HL-60 (cell line): ENCODE results near the gene MYPN.

Experiments used
- DNase-seq, 2 experiments: peaks; one replicate each; pipeline ENCODE4 v3.0.0-alpha.2; 2010 to 2020; ENCODE audit warnings: low read depth in 1 of 2, low spot score in 1 of 2
- H3K27ac ChIP-seq: fragments of 250-450 bp; sonication (Bioruptor Pico); replicated peaks from 2 replicates; pipeline ENCODE4 v1.5.1; 2020; ENCODE audit warnings: mild to moderate bottlenecking, moderate library complexity
- H3K27me3 ChIP-seq: fragments of 250-450 bp; sonication (Bioruptor Pico); 2 replicates; pipeline ENCODE4 v1.5.1; 2021; ENCODE audit warnings: mild to moderate bottlenecking, moderate library complexity; ENCODE audit not compliant: insufficient read depth, poor library complexity, severe bottlenecking
- H3K4me3 ChIP-seq: replicated peaks from 2 replicates; pipeline ENCODE4 v1.5.1; 2011; ENCODE audit warnings: mild to moderate bottlenecking, control low read depth, low read length; ENCODE audit not compliant: insufficient read depth
- GABPA ChIP-seq: IDR thresholded peaks from 2 replicates; pipeline ENCODE4 v1.6.1; 2012; ENCODE audit warnings: low read depth
- POLR2AphosphoS5 ChIP-seq: IDR thresholded peaks from 2 replicates; pipeline ENCODE4 v1.6.1; 2012; ENCODE audit warnings: low read depth
- SPI1 ChIP-seq: IDR thresholded peaks from 2 replicates; pipeline ENCODE4 v1.6.1; 2012; ENCODE audit warnings: low read depth, mild to moderate bottlenecking, borderline replicate concordance
- TF ChIP-seq, protein P1 (sequence below): IDR thresholded peaks from 2 replicates; pipeline ENCODE4 v1.6.1; 2012; ENCODE audit warnings: low read depth; ENCODE audit not compliant: insufficient replicate concordance
- TF ChIP-seq, protein P2 (sequence below): IDR thresholded peaks from one replicate; pipeline ENCODE4 v1.5.1; 2011; ENCODE audit warnings: low read length, control low read depth, inconsistent platforms; ENCODE audit not compliant: insufficient read depth

MYPN gene

DNA sequence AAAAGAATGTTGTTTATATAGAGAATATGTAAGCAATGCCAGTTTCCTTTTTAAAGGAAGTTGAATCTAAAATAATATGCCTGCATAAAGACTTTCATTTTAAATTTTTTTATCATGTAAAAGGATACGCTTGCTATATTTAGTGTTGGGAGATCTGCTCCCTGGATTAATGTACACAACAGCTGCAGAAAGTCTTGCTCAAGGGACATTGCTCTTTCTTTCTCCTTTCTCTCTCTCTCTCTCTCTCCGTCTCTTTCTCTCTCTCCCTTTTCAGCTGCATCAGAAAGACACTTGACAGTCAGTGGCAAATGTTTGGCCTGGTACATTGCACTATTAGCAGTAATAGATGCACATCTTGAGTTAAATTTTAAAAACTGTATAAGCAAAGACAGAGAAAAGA lies 739 bp downstream of the MYPN start:
- DNase-seq, result no peak
- H3K27ac ChIP-seq, result no peak overlapping the region
- TF ChIP-seq, protein P1, sequence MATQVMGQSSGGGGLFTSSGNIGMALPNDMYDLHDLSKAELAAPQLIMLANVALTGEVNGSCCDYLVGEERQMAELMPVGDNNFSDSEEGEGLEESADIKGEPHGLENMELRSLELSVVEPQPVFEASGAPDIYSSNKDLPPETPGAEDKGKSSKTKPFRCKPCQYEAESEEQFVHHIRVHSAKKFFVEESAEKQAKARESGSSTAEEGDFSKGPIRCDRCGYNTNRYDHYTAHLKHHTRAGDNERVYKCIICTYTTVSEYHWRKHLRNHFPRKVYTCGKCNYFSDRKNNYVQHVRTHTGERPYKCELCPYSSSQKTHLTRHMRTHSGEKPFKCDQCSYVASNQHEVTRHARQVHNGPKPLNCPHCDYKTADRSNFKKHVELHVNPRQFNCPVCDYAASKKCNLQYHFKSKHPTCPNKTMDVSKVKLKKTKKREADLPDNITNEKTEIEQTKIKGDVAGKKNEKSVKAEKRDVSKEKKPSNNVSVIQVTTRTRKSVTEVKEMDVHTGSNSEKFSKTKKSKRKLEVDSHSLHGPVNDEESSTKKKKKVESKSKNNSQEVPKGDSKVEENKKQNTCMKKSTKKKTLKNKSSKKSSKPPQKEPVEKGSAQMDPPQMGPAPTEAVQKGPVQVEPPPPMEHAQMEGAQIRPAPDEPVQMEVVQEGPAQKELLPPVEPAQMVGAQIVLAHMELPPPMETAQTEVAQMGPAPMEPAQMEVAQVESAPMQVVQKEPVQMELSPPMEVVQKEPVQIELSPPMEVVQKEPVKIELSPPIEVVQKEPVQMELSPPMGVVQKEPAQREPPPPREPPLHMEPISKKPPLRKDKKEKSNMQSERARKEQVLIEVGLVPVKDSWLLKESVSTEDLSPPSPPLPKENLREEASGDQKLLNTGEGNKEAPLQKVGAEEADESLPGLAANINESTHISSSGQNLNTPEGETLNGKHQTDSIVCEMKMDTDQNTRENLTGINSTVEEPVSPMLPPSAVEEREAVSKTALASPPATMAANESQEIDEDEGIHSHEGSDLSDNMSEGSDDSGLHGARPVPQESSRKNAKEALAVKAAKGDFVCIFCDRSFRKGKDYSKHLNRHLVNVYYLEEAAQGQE, result no peak
- TF ChIP-seq POLR2AphosphoS5 (no peak), SPI1 (no peak), GABPA (no peak)
- TF ChIP-seq, protein P2, sequence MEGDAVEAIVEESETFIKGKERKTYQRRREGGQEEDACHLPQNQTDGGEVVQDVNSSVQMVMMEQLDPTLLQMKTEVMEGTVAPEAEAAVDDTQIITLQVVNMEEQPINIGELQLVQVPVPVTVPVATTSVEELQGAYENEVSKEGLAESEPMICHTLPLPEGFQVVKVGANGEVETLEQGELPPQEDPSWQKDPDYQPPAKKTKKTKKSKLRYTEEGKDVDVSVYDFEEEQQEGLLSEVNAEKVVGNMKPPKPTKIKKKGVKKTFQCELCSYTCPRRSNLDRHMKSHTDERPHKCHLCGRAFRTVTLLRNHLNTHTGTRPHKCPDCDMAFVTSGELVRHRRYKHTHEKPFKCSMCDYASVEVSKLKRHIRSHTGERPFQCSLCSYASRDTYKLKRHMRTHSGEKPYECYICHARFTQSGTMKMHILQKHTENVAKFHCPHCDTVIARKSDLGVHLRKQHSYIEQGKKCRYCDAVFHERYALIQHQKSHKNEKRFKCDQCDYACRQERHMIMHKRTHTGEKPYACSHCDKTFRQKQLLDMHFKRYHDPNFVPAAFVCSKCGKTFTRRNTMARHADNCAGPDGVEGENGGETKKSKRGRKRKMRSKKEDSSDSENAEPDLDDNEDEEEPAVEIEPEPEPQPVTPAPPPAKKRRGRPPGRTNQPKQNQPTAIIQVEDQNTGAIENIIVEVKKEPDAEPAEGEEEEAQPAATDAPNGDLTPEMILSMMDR, result no peak
- H3K27me3 ChIP-seq, result no peaks in the 10 kb centered on the region
- no peak overlapping the region for H3K4me3 ChIP-seq

DNA sequence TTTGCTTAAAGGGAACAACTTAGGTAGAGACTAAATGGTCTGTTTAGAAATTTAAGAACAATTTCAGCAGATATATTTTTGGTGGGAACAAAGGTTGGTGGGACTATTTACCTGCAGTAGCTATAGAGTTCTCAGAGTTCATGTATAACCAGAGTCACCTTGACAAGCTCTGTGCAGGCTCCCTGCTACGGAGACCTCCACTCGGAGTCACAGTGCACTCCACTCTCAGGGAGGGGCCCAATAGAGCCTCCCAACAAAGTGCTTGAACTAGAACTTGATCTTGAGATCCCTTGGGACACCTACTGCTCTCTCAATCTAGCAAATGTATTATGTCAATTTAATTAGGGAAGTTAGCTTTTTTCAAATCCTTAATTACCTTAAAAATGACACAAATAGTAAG lies 2.3 kb downstream of the MYPN start:
- Histone ChIP-seq H3K27ac (no peak overlapping the region), H3K4me3 (no peak overlapping the region), H3K27me3 (no peaks in the 10 kb centered on the region)
- TF ChIP-seq, protein P1, result no peak
- TF ChIP-seq SPI1 (no peak), POLR2AphosphoS5 (no peak), GABPA (no peak)
- TF ChIP-seq, protein P2, result no peak
- DNase-seq, result no peak

- H3K27ac ChIP-seq, result no peak overlapping the region
- no peak overlapping the region for H3K4me3 ChIP-seq
- DNase-seq, result no peak
- no peaks in the 10 kb centered on the region for H3K27me3 ChIP-seq
- TF ChIP-seq, protein P2, result no peak
- TF ChIP-seq POLR2AphosphoS5 (no peak), SPI1 (no peak), GABPA (no peak)
- TF ChIP-seq, protein P1, result no peak
Measured at GRCh38 chr10:68112837-68113236, 3.5 kb downstream of the MYPN start.
